ENCODE data around the gene OOEP. TPM values are rescaled to one million over a fixed set of nuclear protein-coding genes. Genes with fewer than 3 reads are reported as not detected.

The OOEP gene
- total RNA-seq, 4 donors from 2014 or later: not detected

GRCh38 chr6:73348550-73349204, 21.0 kb downstream of the OOEP start:
- Histone ChIP-seq H3K27ac (replicated peaks in 1 of 4) (no peak overlapping the region), H3K9me3 (no peaks in the 10 kb centered on the region), H3K4me3 (no peak overlapping the region), H3K27me3 (peaks cover 0 to 35% (median 5%) of the 10 kb centered on the region in 4 donors), H3K36me3 (no peaks in the 10 kb centered on the region), H3K4me1 (no peaks in the 10 kb centered on the region)
- intact Hi-C loops (cut with DNase I): no loop called here
- no peak for DNase-seq (ENCODE audit: extremely low spot score)
- no peak for TF ChIP-seq POLR2A (IDR thresholded peaks at IDR 0.05; ENCODE audit: low read depth)
- WGBS: 54% methylated on average over 25 of the region's 33 CpGs

- DNase-seq (ENCODE audit: extremely low spot score): no peak
- H3K36me3 ChIP-seq: no peaks in the 10 kb centered on the region
- intact Hi-C loops (cut with DNase I): no loop called here
- H3K4me3 ChIP-seq: no peak overlapping the region
- no peaks in the 10 kb centered on the region for H3K4me1 ChIP-seq
- no peak for TF ChIP-seq CTCF (IDR thresholded peaks at IDR 0.05)
- TF ChIP-seq POLR2AphosphoS5 (IDR thresholded peaks at IDR 0.05): no peak
- TF ChIP-seq POLR2A (IDR thresholded peaks at IDR 0.05; ENCODE audit: low read depth): no peak
- H3K27me3 ChIP-seq: peaks cover 0 to 15% (median 1%) of the 10 kb centered on the region in 4 donors
- no peak overlapping the region for H3K27ac ChIP-seq (replicated peaks in 1 of 4)
- H3K9me3 ChIP-seq: no peaks in the 10 kb centered on the region
These were observed 26.5 kb downstream of the OOEP start for GRCh38 chr6:73343164-73343563.

GRCh38 chr6:73342174-73342573, 27.5 kb downstream of the OOEP start:
- TF ChIP-seq POLR2A (IDR thresholded peaks at IDR 0.05; ENCODE audit: low read depth) (no peak), CTCF (IDR thresholded peaks at IDR 0.05) (no peak), EP300 (IDR thresholded peaks at IDR 0.05) (no peak), POLR2AphosphoS5 (IDR thresholded peaks at IDR 0.05) (no peak)
- no peaks in the 10 kb centered on the region for H3K9me3 ChIP-seq
- H3K27me3 ChIP-seq: peaks cover 0 to 9% (median 0%) of the 10 kb centered on the region in 4 donors
- intact Hi-C loops (cut with DNase I): no loop called here
- no peak for DNase-seq (ENCODE audit: extremely low spot score)
- WGBS: 90% methylated on average over 5 of the region's 5 CpGs
- H3K27ac ChIP-seq (replicated peaks in 1 of 4): no peak overlapping the region
- H3K4me1 ChIP-seq: no peaks in the 10 kb centered on the region
- H3K36me3 ChIP-seq: no peaks in the 10 kb centered on the region
- H3K4me3 ChIP-seq: no peak overlapping the region

GRCh38 chr6:73341335-73341734, 28.4 kb downstream of the OOEP start:
- Histone ChIP-seq H3K9me3 (no peaks in the 10 kb centered on the region), H3K4me3 (no peak overlapping the region), H3K27me3 (peaks cover 0 to 5% (median 0%) of the 10 kb centered on the region in 4 donors), H3K27ac (replicated peaks in 1 of 4) (no peak overlapping the region), H3K4me1 (no peaks in the 10 kb centered on the region), H3K36me3 (no peaks in the 10 kb centered on the region)
- DNase-seq (ENCODE audit: extremely low spot score): no peak
- intact Hi-C loops (cut with DNase I): no loop called here
- TF ChIP-seq POLR2A (IDR thresholded peaks at IDR 0.05; ENCODE audit: low read depth): no peak
- no peak for TF ChIP-seq EP300 (IDR thresholded peaks at IDR 0.05)
- no peak for TF ChIP-seq POLR2AphosphoS5 (IDR thresholded peaks at IDR 0.05)
- TF ChIP-seq CTCF (IDR thresholded peaks at IDR 0.05): no peak
- WGBS: 92% methylated on average over 1 of the region's 1 CpG

- H3K9me3 ChIP-seq: no peaks in the 10 kb centered on the region
- no peaks in the 10 kb centered on the region for H3K4me1 ChIP-seq
- no peaks in the 10 kb centered on the region for H3K36me3 ChIP-seq
- no peak for DNase-seq (ENCODE audit: extremely low spot score)
- WGBS: 93% methylated on average over 2 of the region's 2 CpGs
- H3K27me3 ChIP-seq: no peaks in the 10 kb centered on the region
- no peak overlapping the region for H3K4me3 ChIP-seq
- intact Hi-C loops (cut with DNase I): no loop called here
- TF ChIP-seq POLR2AphosphoS5 (IDR thresholded peaks at IDR 0.05): no peak
- TF ChIP-seq EP300 (IDR thresholded peaks at IDR 0.05): no peak
- no peak for TF ChIP-seq POLR2A (IDR thresholded peaks at IDR 0.05; ENCODE audit: low read depth)
- no peak for TF ChIP-seq CTCF (IDR thresholded peaks at IDR 0.05)
- no peak overlapping the region for H3K27ac ChIP-seq (replicated peaks in 1 of 4)
These were observed 29.6 kb downstream of the OOEP start for GRCh38 chr6:73340048-73340447.

Measured in esophagus muscularis mucosa (tissue), 4 donors.